ENCODE results near the gene CNGB1.
A peak's percentile ranks its signal among the peaks of the same experiment; 100 is the strongest.

CNGB1 gene

GRCh38 chr16:57970970-57971369 is at the start of gene CNGB1:
Gene CNGB1, minus strand, starts transcription at chr16:57971128. Its CDS starts 3,842 bp downstream, at chr16:57967286.
- DNase-seq = peak in 1 of 10 donors; percentile 55
- intact Hi-C loops (cut with DNase I) = no loop called here

GRCh38 chr16:58019866-58020538 is 49.1 kb upstream of the CNGB1 start:
- peak in 2 of 10 donors; percentile 15 to 62 for DNase-seq
- intact Hi-C loops (cut with DNase I) = loop anchor here (1.0 to 10.0 kb wide), 3 partner anchors 101 to 465 kb away; partner anchors contain the start of gene CSNK2A2

DNA sequence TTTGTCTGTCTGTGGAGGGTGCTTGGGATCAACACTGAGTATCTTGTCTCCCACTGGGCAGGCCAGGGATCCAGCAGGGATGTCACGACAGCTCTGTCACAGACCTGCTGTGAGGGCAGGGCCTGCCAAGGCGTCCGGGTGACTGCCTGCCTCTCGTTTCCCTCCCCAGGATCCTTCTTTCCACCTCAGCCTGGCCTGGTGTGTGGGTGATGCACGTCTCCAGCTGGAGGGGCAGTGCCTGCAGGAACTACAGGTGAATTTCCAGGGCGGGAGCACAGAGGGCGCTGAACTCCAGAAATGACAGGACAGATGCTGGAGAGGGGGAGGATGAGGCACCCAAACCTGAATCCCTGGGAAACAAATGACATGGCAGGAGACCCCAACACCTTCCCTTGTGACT is 47.9 kb upstream of the CNGB1 start:
- DNase-seq = peak in 2 of 10 donors; percentile 62 to 63
- intact Hi-C loops (cut with DNase I) = no loop called here

GRCh38 chr16:58016840-58017446 is 46.0 kb upstream of the CNGB1 start:
- intact Hi-C loops (cut with DNase I) = no loop called here
- peak in 2 of 10 donors; percentile 63 for DNase-seq

GRCh38 chr16:58013201-58013956 is 42.5 kb upstream of the CNGB1 start:
- intact Hi-C loops (cut with DNase I) = no loop called here
- peak in 2 of 10 donors; percentile 6 to 30 for DNase-seq

DNA sequence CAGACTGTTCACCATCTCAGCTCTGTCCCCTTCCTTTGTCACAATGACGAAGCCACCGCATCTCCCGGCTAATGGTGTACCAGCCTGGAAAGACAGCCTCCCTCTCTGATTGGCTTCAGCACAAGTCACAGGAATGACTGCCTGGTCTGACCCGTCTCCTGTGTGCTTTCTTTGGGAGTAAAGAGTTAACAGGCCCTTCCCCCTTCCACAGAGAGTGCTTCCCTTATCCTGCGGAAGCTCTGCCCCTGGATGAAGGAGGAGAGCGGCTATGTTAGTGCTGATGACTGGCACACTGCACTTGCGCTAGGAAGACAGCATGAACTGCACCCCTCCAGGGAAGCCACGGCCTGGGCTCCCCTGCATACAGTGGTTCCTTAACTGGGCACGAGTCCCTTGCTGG is 41.6 kb upstream of the CNGB1 start:
- intact Hi-C loops (cut with DNase I) = no loop called here
- DNase-seq = peak in 2 of 10 donors; percentile 19 to 25

GRCh38 chr16:58011652-58012051 is 40.7 kb upstream of the CNGB1 start:
- intact Hi-C loops (cut with DNase I) = no loop called here

DNA sequence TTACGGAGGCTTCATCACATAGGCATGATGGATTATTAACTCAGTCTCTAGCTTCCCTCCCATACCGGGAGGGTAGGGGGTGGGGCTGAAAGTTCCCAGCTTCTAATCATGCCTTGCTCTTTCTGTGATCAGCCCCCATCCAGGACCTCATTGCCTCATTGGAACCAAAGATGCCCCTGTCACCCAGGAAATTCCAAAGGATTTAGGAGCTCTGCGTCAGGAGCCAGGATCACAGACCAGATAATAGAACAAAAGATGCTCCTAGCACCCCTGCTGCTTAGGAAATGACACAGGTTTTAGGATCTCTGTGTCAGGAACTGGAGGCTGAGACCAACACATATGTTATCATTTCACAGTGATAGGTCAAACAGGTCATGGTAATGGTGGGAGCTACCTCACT is 40.0 kb upstream of the CNGB1 start:
- intact Hi-C loops (cut with DNase I) = no loop called here
- DNase-seq = no peak

More at GRCh38 chr16:58011652-58012051, 40.7 kb upstream of the CNGB1 start:
- DNase-seq = peak in 2 of 10 donors; percentile 0 to 4

- intact Hi-C loops (cut with DNase I) = no loop called here
- peak in 2 of 10 donors; percentile 32 to 60 for DNase-seq
These were observed 39.0 kb upstream of the CNGB1 start for GRCh38 chr16:58009856-58010416.

GRCh38 chr16:58004736-58005135 is 33.8 kb upstream of the CNGB1 start:
- intact Hi-C loops (cut with DNase I) = loop anchor here (1.0 to 5.0 kb wide), 2 partner anchors 105 to 247 kb away; no protein-coding TSS in a partner anchor
- peak in 3 of 10 donors; percentile 33 to 80 (median 65) for DNase-seq

DNA sequence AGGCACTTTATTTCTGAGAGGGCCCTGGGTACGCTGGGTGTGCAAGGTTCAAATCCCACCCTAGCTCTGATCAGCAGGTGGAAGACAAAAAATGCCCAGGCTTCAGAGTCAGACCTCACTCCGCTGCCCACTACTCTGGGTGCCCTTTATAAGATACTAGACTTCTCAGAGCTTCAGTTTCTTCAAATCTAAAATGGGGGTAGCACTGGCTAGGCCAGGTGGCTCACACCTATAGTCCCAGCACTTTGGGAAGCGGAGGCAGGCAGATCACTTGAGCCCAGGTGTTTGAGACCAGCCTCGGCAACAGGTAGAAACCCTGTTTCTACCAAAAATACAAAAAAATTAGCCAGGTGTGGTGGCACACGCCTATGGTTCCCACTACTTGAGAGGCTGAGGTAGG is 32.0 kb upstream of the CNGB1 start:
- intact Hi-C loops (cut with DNase I) = loop anchor here (5.0 kb wide), 1 partner anchor 246 kb away; no protein-coding TSS in a partner anchor
- DNase-seq = peak in 2 of 10 donors; percentile 42 to 53

GRCh38 chr16:58002416-58002800 is 31.5 kb upstream of the CNGB1 start:
- intact Hi-C loops (cut with DNase I) = loop anchor here (5.0 kb wide), 1 partner anchor 245 kb away; no protein-coding TSS in a partner anchor
- DNase-seq = peak in 2 of 10 donors; percentile 21 to 62

DNA sequence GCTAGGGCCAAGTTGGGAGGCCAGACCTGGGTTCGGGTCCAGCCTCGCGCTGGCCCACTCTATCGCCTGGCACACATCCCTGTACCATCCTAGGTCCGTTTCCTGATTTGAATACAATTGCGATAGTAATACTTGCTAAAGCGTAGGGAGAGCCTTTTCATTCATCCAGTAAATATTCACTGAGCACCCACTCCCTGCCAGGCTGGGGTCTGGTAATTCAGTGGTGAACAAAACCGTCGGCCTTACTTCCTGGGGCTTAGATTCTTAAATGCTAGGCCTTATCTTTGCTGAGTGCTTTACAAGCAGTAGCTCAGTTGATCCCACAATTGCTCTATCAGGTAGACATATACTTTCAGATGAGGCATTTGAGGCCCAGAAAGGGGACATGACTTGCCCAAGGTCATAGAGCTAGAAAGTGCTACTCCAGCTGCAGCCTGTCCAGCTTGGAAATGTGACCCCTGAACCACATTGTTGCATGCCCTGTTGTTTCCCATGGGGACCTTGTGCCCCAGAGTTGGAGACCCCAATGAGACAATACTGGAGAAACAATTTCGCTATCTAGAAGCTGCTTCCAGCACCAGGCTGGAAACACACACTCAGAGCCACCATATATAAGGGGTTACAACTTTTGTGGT is 31.0 kb upstream of the CNGB1 start:
- peak in 1 of 10 donors; percentile 10 for DNase-seq
- intact Hi-C loops (cut with DNase I) = loop anchor here (1.0 to 5.0 kb wide), 2 partner anchors 103 to 245 kb away; no protein-coding TSS in a partner anchor

DNA sequence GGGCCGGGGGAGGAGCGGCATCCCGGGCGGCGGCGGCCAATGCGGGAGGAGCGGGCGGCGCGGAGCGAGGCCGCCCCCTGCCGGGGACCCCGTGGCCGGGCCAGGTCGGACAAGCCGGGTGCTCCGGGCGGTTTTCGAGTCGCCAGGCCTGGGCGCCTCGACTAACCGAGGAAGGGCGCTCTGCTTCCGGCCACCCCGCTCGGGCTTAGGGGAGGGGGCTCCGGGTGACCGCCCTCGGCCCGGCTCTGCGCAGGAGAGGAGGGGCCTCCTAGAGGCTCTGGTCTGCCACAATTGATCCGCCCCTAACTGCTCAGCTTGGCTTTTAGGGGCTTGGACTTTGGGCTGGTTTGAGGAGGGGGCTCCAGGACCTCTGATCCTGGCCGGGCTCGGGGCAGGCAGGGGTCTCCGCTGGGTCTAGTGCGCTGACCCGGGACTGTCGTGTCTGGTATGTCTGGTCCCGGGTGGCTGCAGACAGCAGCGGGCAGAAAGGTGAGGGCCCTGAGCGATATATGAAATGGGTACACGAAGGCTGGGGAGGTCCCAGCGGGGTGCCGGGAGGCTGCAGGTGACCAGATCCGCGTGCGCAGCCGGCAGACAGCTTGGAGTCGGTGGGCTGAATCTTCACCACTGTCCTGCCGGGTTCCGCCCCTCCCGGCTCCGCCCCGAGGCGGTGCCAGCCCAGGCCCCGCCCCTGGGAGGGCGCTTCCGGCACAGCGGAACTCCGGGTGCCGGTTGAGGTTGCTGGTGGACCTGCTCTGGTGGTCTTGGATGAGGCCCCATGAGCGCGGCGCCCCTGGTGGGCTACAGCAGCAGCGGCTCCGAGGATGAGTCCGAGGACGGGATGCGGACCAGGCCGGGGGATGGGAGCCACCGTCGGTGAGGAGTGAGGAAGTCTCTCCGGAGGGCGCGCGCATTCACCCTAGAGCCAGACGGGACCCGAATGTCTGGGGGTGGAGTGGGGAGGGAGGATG is 30.1 kb upstream of the CNGB1 start, which contains the start of gene USB1:
TSS of gene USB1 (plus strand) at position 702 of the 971 bp plus-strand sequence. CDS start at position 779, 77 bp downstream.
- intact Hi-C loops (cut with DNase I) = loop anchor here (1.0 to 5.0 kb wide), 2 partner anchors 102 to 244 kb away; no protein-coding TSS in a partner anchor

DNA sequence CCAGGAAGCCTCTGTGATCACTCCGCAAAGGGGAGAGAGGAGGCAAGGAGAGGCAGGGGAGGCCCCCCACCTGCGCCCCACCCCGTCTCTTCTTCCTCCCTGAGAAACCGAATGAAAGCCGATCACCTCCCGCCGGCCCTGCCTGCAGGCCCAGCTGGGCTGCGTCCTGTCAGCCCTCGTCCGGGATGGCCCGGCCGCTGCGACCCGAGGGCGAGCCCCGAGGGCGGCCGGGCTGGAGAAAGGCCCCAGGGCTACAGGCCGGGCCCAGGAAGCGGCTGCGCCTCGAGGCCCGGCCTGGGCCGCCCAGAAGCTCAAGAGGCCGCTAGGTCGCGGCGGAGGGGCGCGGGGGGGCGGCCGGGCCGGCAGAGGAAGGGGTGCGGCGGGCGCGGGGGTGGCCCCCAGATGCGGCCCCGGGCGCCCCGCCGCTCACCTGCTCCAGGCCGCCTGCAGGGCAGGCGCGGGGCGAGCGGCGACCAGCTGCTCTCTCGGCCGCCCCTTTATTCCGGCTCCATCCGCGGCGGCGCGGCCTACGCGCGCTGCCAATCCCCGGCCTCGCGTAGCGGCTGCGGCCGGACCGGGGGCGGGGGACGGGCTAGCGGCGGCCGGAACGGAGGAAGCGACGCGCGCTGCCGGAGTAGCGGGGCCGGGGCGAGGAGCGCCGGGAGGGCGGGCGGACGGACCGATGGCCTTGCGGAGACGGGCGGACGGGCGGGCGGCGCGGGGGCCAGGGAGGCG is 29.2 kb upstream of the CNGB1 start, which contains the start of gene ZNF319:
TSS of gene ZNF319 (minus strand) at position 702 of the 735 bp plus-strand sequence. CDS start 2,407 bp downstream, outside the sequence.
- intact Hi-C loops (cut with DNase I) = loop anchor here (5.0 kb wide), 1 partner anchor 243 kb away; no protein-coding TSS in a partner anchor
- DNase-seq = peak in 3 of 10 donors; percentile 31 to 97 (median 69)

More for the DNA sequence above, 30.1 kb upstream of the CNGB1 start, which contains the start of gene USB1:
- peak; percentile 78 to 98 (median 86) for DNase-seq

DNA sequence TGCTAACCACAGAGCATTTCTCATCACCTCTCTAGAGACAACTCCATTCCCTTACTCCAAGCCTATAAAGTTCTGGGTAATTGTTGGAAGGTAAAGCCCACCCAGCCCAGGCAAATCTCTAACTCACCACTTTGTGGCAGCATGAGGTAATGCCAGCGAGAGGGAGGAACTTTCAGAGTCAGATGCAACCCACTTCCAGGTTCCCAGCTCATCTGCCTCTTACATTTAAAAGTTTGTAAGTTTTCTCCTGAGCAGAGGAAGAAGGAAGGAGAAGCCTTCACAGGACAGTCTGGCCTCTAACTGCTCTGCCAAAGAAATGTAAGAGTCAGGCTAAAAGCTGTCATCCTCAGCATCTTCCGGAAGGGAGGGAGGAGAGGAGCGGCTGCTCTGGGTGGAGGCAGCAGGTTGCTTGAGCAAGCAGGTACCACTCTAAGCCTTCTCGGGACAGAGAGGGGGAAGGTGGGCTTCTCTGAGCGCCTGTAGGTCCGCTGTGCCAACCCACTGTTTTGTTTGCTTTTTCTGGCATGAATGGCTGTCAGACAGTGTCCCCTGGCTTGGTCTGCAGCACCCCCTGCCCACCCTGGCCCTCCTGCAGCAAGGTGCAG is 28.5 kb upstream of the CNGB1 start:
- DNase-seq = peak in 2 of 10 donors; percentile 48 to 81
- intact Hi-C loops (cut with DNase I) = no loop called here

GRCh38 chr16:57998992-57999365 is 28.1 kb upstream of the CNGB1 start:
- intact Hi-C loops (cut with DNase I) = no loop called here
- DNase-seq = peak in 2 of 10 donors; percentile 24 to 25

Measured in posterior cingulate gyrus (tissue), 11 donors.